Stomach (tissue), 9 donors: ENCODE data around the gene DCX. TPM values are rescaled to one million over a fixed set of nuclear protein-coding genes. Genes with fewer than 3 reads are reported as not detected.

Source experiments
- DNase-seq, 2 donors: peaks; one replicate each; pipeline versions ENCODE4 v3.0.0 to v3.0.0-alpha.2; 2013 to 2019
- H3K27ac ChIP-seq, 5 donors: fragments of 200-600 bp in 4 of 5; sonication (generic) in 4 of 5; one replicate each; pipeline ENCODE4 v1.5.1; 2013 to 2019; ENCODE audit warnings: mild to moderate bottlenecking in 1 of 5, moderate library complexity in 1 of 5
- H3K27me3 ChIP-seq, 3 donors: fragments of 200-600 bp; sonication (generic); one replicate each; pipeline ENCODE4 v1.5.1; 2017 to 2019; ENCODE audit warnings: mixed run types in 1 of 3
- H3K36me3 ChIP-seq, 4 donors: fragments of 200-600 bp; sonication (generic); 1 replicate in 3 of 4; 2 replicates in 1 of 4; pipeline ENCODE4 v1.5.1; 2016 to 2019
- H3K4me1 ChIP-seq, 4 donors: fragments of 200-600 bp; sonication (generic); one replicate each; pipeline ENCODE4 v1.5.1; 2016 to 2019
- H3K4me3 ChIP-seq, 4 donors: fragments of 200-600 bp; sonication (generic) in 3 of 4; one replicate each; pipeline ENCODE4 v1.5.1; 2016 to 2019; ENCODE audit warnings: mild to moderate bottlenecking in 1 of 4
- H3K9me3 ChIP-seq, 4 donors: fragments of 200-600 bp; sonication (generic); one replicate each; pipeline ENCODE4 v1.5.1; 2016 to 2019
- CTCF ChIP-seq, 7 experiments: fragments of 450-650 bp in 4 of 7; fragments of 200-600 bp in 3 of 7; sonication (generic) in 3 of 7; IDR thresholded peaks; one replicate each; pipeline ENCODE4 v1.5.1; 2016 to 2019; ENCODE audit warnings: antibody characterized with exemption in 7 of 7, control low read depth in 2 of 7, mild to moderate bottlenecking in 1 of 7
- EP300 ChIP-seq: sonication (generic); formaldehyde crosslinking; IDR thresholded peaks from one replicate; pipeline ENCODE4 v1.6.1; 2017; ENCODE audit warnings: antibody characterized with exemption
- POLR2A ChIP-seq, 4 donors: fragments of 450-650 bp; IDR thresholded peaks; one replicate each; pipeline ENCODE4 v1.6.1; 2016; ENCODE audit warnings: antibody characterized with exemption in 4 of 4, control low read depth in 2 of 4, mild to moderate bottlenecking in 1 of 4, moderate library complexity in 1 of 4
- POLR2AphosphoS5 ChIP-seq, 3 donors: sonication (generic); formaldehyde crosslinking; IDR thresholded peaks; one replicate each; pipeline ENCODE4 v1.6.1; 2016; ENCODE audit warnings: antibody characterized with exemption in 3 of 3
- WGBS, 5 donors: extraction: QIAGEN DNeasy Blood & Tissue Kit in 3 of 5; methylation state at CpG; one replicate each; pipeline versions ENCODE4 v1.1.5 to v1.1.7; 2013 to 2018; 5-methylcytosine and 5-hydroxymethylcytosine counted together
- intact Hi-C: fragments of 100-400 bp; cut with DNase I; formaldehyde crosslinking; loops from one replicate; pipeline ENCODE4 v1.15.1; 2023; ENCODE audit warnings: low total_unique reads
- polyA plus RNA-seq, 3 donors: library from polyadenylated mRNA; stranded (reverse); fragments of 200-250 nt; gene quantifications; one replicate each; pipeline ENCODE4 v1.2.3, GENCODE V29; 2013
- total RNA-seq, 5 donors: library from RNA; depleted of rRNA; stranded (reverse); fragments of >200 nt; gene quantifications; one replicate each; pipeline versions ENCODE4 v1.1.0 to v1.2.3, GENCODE V29; 2014 to 2016
- donor health status: healthy with polysubstance abuse.
- donor health status: Bipolar disorder and iron deficiency.
- donor health status: healthy.

The DCX gene
- total and polyA plus RNA-seq, 8 donors, result under 0.01 to 4.0 (median 0.04) TPM; not detected in 4

GRCh38 chrX:111386077-111386476 lies 25.9 kb downstream of the DCX start:
- TF ChIP-seq EP300 (no peak), POLR2A (IDR thresholded peaks at IDR 0.05) (no peak), POLR2AphosphoS5 (IDR thresholded peaks at IDR 0.05) (no peak), CTCF (IDR thresholded peaks at IDR 0.05) (no peak)
- peaks cover 0 to 22% (median 4%) of the 10 kb centered on the region in 3 donors for H3K27me3 ChIP-seq
- intact Hi-C loops, result no loop called here
- H3K4me1 ChIP-seq, result peaks cover 0 to 3% (median 0%) of the 10 kb centered on the region in 4 donors
- no peak overlapping the region for H3K4me3 ChIP-seq
- no peak overlapping the region for H3K27ac ChIP-seq
- no peaks in the 10 kb centered on the region for H3K9me3 ChIP-seq
- DNase-seq, result no peak
- H3K36me3 ChIP-seq, result no peaks in the 10 kb centered on the region
- 73 to 89% (median 80%) methylated on average over 4 of the region's 4 CpGs for WGBS, 5 donors

GRCh38 chrX:111382277-111382676 lies 29.7 kb downstream of the DCX start:
- H3K36me3 ChIP-seq, result no peaks in the 10 kb centered on the region
- DNase-seq, result no peak
- peaks cover 0 to 14% (median 0%) of the 10 kb centered on the region in 3 donors for H3K27me3 ChIP-seq
- H3K27ac ChIP-seq, result no peak overlapping the region
- TF ChIP-seq POLR2A (IDR thresholded peaks at IDR 0.05) (no peak), POLR2AphosphoS5 (IDR thresholded peaks at IDR 0.05) (no peak), CTCF (IDR thresholded peaks at IDR 0.05) (no peak), EP300 (no peak)
- intact Hi-C loops, result no loop called here
- H3K4me1 ChIP-seq, result no peaks in the 10 kb centered on the region
- H3K9me3 ChIP-seq, result peaks cover 0 to 5% (median 0%) of the 10 kb centered on the region in 4 donors
- H3K4me3 ChIP-seq, result no peak overlapping the region

- peak in 1 of 2 donors; percentile 50 for DNase-seq
- Histone ChIP-seq H3K9me3 (peaks cover 0 to 5% (median 0%) of the 10 kb centered on the region in 4 donors), H3K36me3 (no peaks in the 10 kb centered on the region), H3K27ac (no peak overlapping the region), H3K27me3 (peaks cover 0 to 3% (median 0%) of the 10 kb centered on the region in 3 donors), H3K4me3 (no peak overlapping the region), H3K4me1 (no peaks in the 10 kb centered on the region)
- TF ChIP-seq CTCF (IDR thresholded peaks at IDR 0.05), result no peak
- TF ChIP-seq POLR2AphosphoS5 (IDR thresholded peaks at IDR 0.05), result no peak
- no peak for TF ChIP-seq EP300
- TF ChIP-seq POLR2A (IDR thresholded peaks at IDR 0.05), result no peak
- 11 to 38% (median 24%) methylated on average over 6 of the region's 6 CpGs for WGBS, 5 donors
- intact Hi-C loops, result no loop called here
Measured at GRCh38 chrX:111376897-111377578, 35.0 kb downstream of the DCX start.

GRCh38 chrX:111376486-111376885 lies 35.5 kb downstream of the DCX start:
- Histone ChIP-seq H3K36me3 (no peaks in the 10 kb centered on the region), H3K4me1 (no peaks in the 10 kb centered on the region), H3K4me3 (no peak overlapping the region), H3K27ac (no peak overlapping the region), H3K9me3 (peaks cover 0 to 5% (median 0%) of the 10 kb centered on the region in 4 donors), H3K27me3 (peaks cover 0 to 3% (median 0%) of the 10 kb centered on the region in 3 donors)
- TF ChIP-seq EP300, result no peak
- TF ChIP-seq POLR2AphosphoS5 (IDR thresholded peaks at IDR 0.05), result no peak
- no peak for TF ChIP-seq CTCF (IDR thresholded peaks at IDR 0.05)
- TF ChIP-seq POLR2A (IDR thresholded peaks at IDR 0.05), result no peak
- intact Hi-C loops, result no loop called here
- WGBS, 5 donors, result 22 to 43% (median 32%) methylated on average over 3 of the region's 3 CpGs
- no peak for DNase-seq
